ENCODE data around the gene CFP. TPM values are rescaled to one million over a fixed set of nuclear protein-coding genes. Genes with fewer than 3 reads are reported as not detected.

Gene CFP
- total RNA-seq, 1 donor from 2014 or later = 0.06 TPM

DNA sequence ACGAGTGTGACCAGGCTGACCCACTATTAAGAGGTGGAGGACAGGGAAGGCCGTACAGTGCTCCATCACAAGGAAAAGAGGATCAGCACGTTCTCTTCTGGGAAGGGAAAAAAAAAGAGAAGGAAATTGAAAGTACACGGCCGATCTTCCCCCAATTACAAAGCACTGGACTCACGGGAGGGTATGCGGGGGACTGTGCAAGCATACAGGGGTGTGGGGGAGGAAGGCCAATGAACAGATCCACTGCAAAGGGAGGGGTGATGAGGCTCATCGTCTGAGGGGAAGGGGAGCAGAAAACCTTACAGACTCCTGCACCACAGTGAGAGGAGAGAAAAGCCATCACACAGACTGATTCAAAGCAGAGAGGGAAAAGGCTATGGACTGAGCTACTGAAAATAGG, 19.5 kb upstream of the CFP start:
- H3K27ac ChIP-seq = no peak overlapping the region
- no peaks in the 10 kb centered on the region for H3K36me3 Mint-ChIP-seq

DNA sequence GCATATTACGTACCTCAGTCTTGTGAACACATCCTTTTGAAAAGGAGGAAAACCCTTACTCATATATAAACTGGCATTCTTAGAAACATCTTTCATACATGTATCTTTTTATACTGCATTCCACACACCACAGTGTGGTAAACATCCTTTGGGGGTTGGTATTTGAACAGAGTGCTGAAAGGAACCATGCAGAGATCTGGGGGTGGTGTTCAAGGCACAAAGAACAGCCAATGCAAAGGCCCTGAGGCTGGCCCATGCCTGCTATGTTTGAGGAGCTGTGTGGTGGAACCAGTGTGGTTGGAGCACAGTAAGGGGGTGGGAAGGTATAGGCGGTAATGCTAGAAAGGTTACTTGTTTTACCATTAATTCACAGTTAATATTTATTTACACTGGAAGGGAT, 18.6 kb upstream of the CFP start:
- H3K9me3 Mint-ChIP-seq = peaks cover 15% of the 10 kb centered on the region
- peaks cover 6% of the 10 kb centered on the region for H3K27me3 Mint-ChIP-seq (ENCODE audit: insufficient read depth, low read depth)
- Histone ChIP-seq H3K79me2 (ENCODE audit: low read depth) (peaks cover 24% of the 10 kb centered on the region), H3K9ac (no peak overlapping the region), H3K27ac (no peak overlapping the region), H3F3A (ENCODE audit: low read depth) (peaks cover 9% of the 10 kb centered on the region), H3K9me3 (ENCODE audit: low read depth) (no peaks in the 10 kb centered on the region), H2AFZ (replicated peaks) (no peak overlapping the region), H4K20me1 (ENCODE audit: low read depth) (peaks cover 9% of the 10 kb centered on the region), H3K4me2 (no peak overlapping the region), H3K36me3 (no peaks in the 10 kb centered on the region), H3K27me3 (no peaks in the 10 kb centered on the region), H3K4me3 (no peak overlapping the region), H3K4me1 (peaks cover 4% of the 10 kb centered on the region)
- TF ChIP-seq, protein P1, sequence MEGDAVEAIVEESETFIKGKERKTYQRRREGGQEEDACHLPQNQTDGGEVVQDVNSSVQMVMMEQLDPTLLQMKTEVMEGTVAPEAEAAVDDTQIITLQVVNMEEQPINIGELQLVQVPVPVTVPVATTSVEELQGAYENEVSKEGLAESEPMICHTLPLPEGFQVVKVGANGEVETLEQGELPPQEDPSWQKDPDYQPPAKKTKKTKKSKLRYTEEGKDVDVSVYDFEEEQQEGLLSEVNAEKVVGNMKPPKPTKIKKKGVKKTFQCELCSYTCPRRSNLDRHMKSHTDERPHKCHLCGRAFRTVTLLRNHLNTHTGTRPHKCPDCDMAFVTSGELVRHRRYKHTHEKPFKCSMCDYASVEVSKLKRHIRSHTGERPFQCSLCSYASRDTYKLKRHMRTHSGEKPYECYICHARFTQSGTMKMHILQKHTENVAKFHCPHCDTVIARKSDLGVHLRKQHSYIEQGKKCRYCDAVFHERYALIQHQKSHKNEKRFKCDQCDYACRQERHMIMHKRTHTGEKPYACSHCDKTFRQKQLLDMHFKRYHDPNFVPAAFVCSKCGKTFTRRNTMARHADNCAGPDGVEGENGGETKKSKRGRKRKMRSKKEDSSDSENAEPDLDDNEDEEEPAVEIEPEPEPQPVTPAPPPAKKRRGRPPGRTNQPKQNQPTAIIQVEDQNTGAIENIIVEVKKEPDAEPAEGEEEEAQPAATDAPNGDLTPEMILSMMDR (IDR thresholded peaks at IDR 0.05) = no peak
- TF ChIP-seq EZH2 (IDR thresholded peaks at IDR 0.05) = no peak
- TF ChIP-seq EZH2phosphoT487 (IDR thresholded peaks at IDR 0.05) = no peak
- H3K27ac Mint-ChIP-seq = no peak overlapping the region
- DNase-seq (ENCODE audit: low spot score) = no peak
- peak overlapping the region; percentile 85 for H3K4me3 Mint-ChIP-seq
- H3K4me1 Mint-ChIP-seq = peaks cover 23% of the 10 kb centered on the region
- H3K36me3 Mint-ChIP-seq = peaks cover 2% of the 10 kb centered on the region

More for the DNA sequence above, 19.5 kb upstream of the CFP start:
- peaks cover 4% of the 10 kb centered on the region for H3K4me1 ChIP-seq
- H3K4me1 Mint-ChIP-seq = peaks cover 23% of the 10 kb centered on the region
- H3K27me3 Mint-ChIP-seq (ENCODE audit: insufficient read depth, low read depth) = peaks cover 3% of the 10 kb centered on the region
- H3K9ac ChIP-seq = no peak overlapping the region
- H3F3A ChIP-seq (ENCODE audit: low read depth) = peaks cover 9% of the 10 kb centered on the region
- no peaks in the 10 kb centered on the region for H3K36me3 ChIP-seq
- peak overlapping the region; percentile 33 for H3K27ac Mint-ChIP-seq
- peak overlapping the region; percentile 75 for H3K4me2 ChIP-seq
- H3K4me3 ChIP-seq = peak overlapping the region; percentile 93
- no peaks in the 10 kb centered on the region for H3K27me3 ChIP-seq
- TF ChIP-seq EZH2phosphoT487 (IDR thresholded peaks at IDR 0.05) (no peak), EZH2 (IDR thresholded peaks at IDR 0.05) (no peak)
- TF ChIP-seq, protein P1 (IDR thresholded peaks at IDR 0.05) = no peak
- DNase-seq (ENCODE audit: low spot score) = no peak
- peaks cover 24% of the 10 kb centered on the region for H3K79me2 ChIP-seq (ENCODE audit: low read depth)
- H2AFZ ChIP-seq (replicated peaks) = no peak overlapping the region
- no peaks in the 10 kb centered on the region for H3K9me3 ChIP-seq (ENCODE audit: low read depth)
- peak overlapping the region; percentile 85 for H3K4me3 Mint-ChIP-seq
- peaks cover 7% of the 10 kb centered on the region for H4K20me1 ChIP-seq (ENCODE audit: low read depth)
- H3K9me3 Mint-ChIP-seq = peaks cover 15% of the 10 kb centered on the region

DNA sequence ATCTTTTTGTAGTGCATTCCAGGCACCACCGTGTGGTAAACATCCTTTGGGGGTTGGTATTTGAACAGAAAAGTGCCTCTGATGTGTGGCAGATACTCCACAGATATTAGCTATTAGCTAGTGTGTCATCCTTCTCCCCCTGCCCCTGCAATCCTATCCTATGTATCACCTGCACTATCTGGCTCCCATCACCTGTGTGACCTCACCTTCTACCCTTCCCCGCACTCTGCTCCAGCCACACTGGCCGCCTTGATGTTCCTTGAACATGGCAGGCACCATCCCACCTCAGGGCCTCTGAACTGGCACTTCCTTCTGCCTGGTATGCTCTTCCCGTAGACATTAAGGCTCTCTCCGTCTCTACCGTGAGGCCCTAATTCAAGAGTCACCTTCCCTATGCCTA, 16.9 kb upstream of the CFP start:
- no peaks in the 10 kb centered on the region for H3K36me3 ChIP-seq
- H3K9me3 ChIP-seq (ENCODE audit: low read depth) = no peaks in the 10 kb centered on the region
- no peak overlapping the region for H3K27ac ChIP-seq
- peaks cover 32% of the 10 kb centered on the region for H3K79me2 ChIP-seq (ENCODE audit: low read depth)
- no peak overlapping the region for H3K4me3 ChIP-seq
- peaks cover 2% of the 10 kb centered on the region for H3K36me3 Mint-ChIP-seq
- no peak overlapping the region for H3K4me2 ChIP-seq
- no peak for DNase-seq (ENCODE audit: low spot score)
- no peaks in the 10 kb centered on the region for H3K27me3 ChIP-seq
- H3K4me3 Mint-ChIP-seq = no peak overlapping the region
- peaks cover 23% of the 10 kb centered on the region for H3K4me1 Mint-ChIP-seq
- H4K20me1 ChIP-seq (ENCODE audit: low read depth) = peaks cover 9% of the 10 kb centered on the region
- peaks cover 8% of the 10 kb centered on the region for H3F3A ChIP-seq (ENCODE audit: low read depth)
- TF ChIP-seq EZH2 (IDR thresholded peaks at IDR 0.05) = no peak
- no peak for TF ChIP-seq EZH2phosphoT487 (IDR thresholded peaks at IDR 0.05)
- TF ChIP-seq, protein P1 (IDR thresholded peaks at IDR 0.05) = no peak
- H3K9me3 Mint-ChIP-seq = peaks cover 18% of the 10 kb centered on the region
- no peak overlapping the region for H2AFZ ChIP-seq (replicated peaks)
- H3K9ac ChIP-seq = no peak overlapping the region
- peaks cover 4% of the 10 kb centered on the region for H3K4me1 ChIP-seq
- H3K27me3 Mint-ChIP-seq (ENCODE audit: insufficient read depth, low read depth) = peaks cover 8% of the 10 kb centered on the region
- no peak overlapping the region for H3K27ac Mint-ChIP-seq
